K562 (cell line): ENCODE data around the gene ABCB9. TPM values are rescaled to one million over a fixed set of nuclear protein-coding genes. Genes with fewer than 3 reads are reported as not detected.

Experiments used
- CLOCK ChIP-seq: fragments of 250-450 bp; sonication (Bioruptor Pico); IDR thresholded peaks from 2 replicates; pipeline ENCODE4 v1.4.0; 2020; ENCODE audit warnings: mild to moderate bottlenecking, moderate library complexity, borderline replicate concordance
- DEAF1 ChIP-seq: fragments of 450-650 bp; formaldehyde crosslinking; IDR thresholded peaks from 2 replicates; pipeline ENCODE4 v1.4.0; 2020; ENCODE audit warnings: mild to moderate bottlenecking, moderate library complexity
- MAFG ChIP-seq: fragments of 450-650 bp; conservative IDR thresholded peaks from 2 replicates; pipeline ENCODE4 v1.6.1; 2016; ENCODE audit warnings: missing genetic modification characterization, missing compliant biosample characterization
- MBD2 ChIP-seq: sonication (generic); IDR thresholded peaks from 2 replicates; pipeline ENCODE4 v1.6.1; 2016; ENCODE audit warnings: low read depth, borderline replicate concordance
- NFATC3 ChIP-seq: fragments of 450-650 bp; IDR thresholded peaks from 2 replicates; pipeline ENCODE4 v1.6.1; 2017; ENCODE audit warnings: mild to moderate bottlenecking
- POLR2B ChIP-seq: fragments of 450-650 bp; IDR thresholded peaks from 2 replicates; pipeline ENCODE4 v1.6.1; 2018; ENCODE audit warnings: low read depth; ENCODE audit not compliant: partially characterized antibody
- RBM25 ChIP-seq: fragments of 200-400 bp; formaldehyde crosslinking; IDR thresholded peaks from 2 replicates; pipeline ENCODE4 v1.6.1; 2018; ENCODE audit warnings: low read length, low read depth, moderate library complexity; ENCODE audit not compliant: severe bottlenecking
- SNRNP70 ChIP-seq: fragments of 200-400 bp; formaldehyde crosslinking; optimal IDR thresholded peaks from 2 replicates; pipeline ENCODE3; 2017; ENCODE audit warnings: low read depth, low read length
- TAF7 ChIP-seq: fragments of 450-650 bp; IDR thresholded peaks from 2 replicates; pipeline ENCODE4 v1.6.1; 2016; ENCODE audit warnings: missing genetic modification characterization, missing compliant biosample characterization
- TARDBP ChIP-seq: fragments of 450-650 bp; IDR thresholded peaks from 2 replicates; pipeline ENCODE4 v1.6.1; 2016
- ZBTB11 ChIP-seq, 3 experiments: fragments of 200-800 bp in 1 of 3; fragments of 250-450 bp in 1 of 3; fragments of 450-650 bp in 1 of 3; sonication (Bioruptor Pico) in 1 of 3; sonication (Bioruptor generic) in 1 of 3; formaldehyde crosslinking in 1 of 3; IDR thresholded peaks; 2 replicates each; pipeline versions ENCODE4 v1.6.1 to v1.8.0; 2016 to 2022; ENCODE audit warnings: mild to moderate bottlenecking in 2 of 3, missing genetic modification characterization in 2 of 3, missing compliant biosample characterization in 1 of 3, moderate library complexity in 1 of 3
- ZBTB8A ChIP-seq: fragments of 450-650 bp; IDR thresholded peaks from 2 replicates; pipeline ENCODE4 v1.6.1; 2018; ENCODE audit warnings: mild to moderate bottlenecking, moderate library complexity; ENCODE audit not compliant: partially characterized antibody
- ZC3H8 ChIP-seq: fragments of 450-650 bp; IDR thresholded peaks from 2 replicates; pipeline ENCODE4 v1.6.1; 2017
- polyA plus RNA-seq, 8 experiments: library from polyadenylated mRNA; depleted of rRNA in 4 of 8; stranded (reverse) in 5 of 8; unstranded in 3 of 8; fragments of >200 nt; fragmentation: Nextera tagmentation in 2 of 8; fragmentation: Illumina TruSeq in 1 of 8; extraction: Ambion mirVana in 2 of 8; extraction: Trizol in 1 of 8; gene quantifications; 2 replicates each; pipeline versions ENCODE4 v1.2.1 to v1.2.3, GENCODE V29; 2011 to 2014; ENCODE audit warnings: inconsistent platforms in 1 of 8, missing spikeins in 1 of 8
- total RNA-seq, 7 experiments: library from RNA; depleted of rRNA in 6 of 7; stranded (reverse); fragments of >200 nt in 6 of 7; fragmentation: Illumina TruSeq in 2 of 7; extraction: Trizol in 2 of 7; gene quantifications; 2 replicates each; pipeline versions ENCODE4 v1.2.1 to v1.2.3, GENCODE V29; 2011 to 2021; ENCODE audit warnings: low replicate concordance in 1 of 7

ABCB9 gene
- total and polyA plus RNA-seq, 9 of the 15 experiments (the other 6 are each of a cell fraction or from before 2014, with no cell fraction given), result 0.20 to 12.6 (median 6.2) TPM

- TF ChIP-seq DEAF1 (CRISPR knock-in tag) (no peak), TAF7 (no peak), MBD2 (no peak), CLOCK (CRISPR knock-in tag) (no peak), POLR2B (no peak), TARDBP (no peak), MAFG (tag) (peak; percentile 57), ZBTB11 (CRISPR knock-in tag; IDR thresholded peaks at IDR 0.05) (no peak), RBM25 (peak; percentile 51), ZBTB8A (no peak), NFATC3 (no peak), SNRNP70 (no peak), ZC3H8 (no peak)
Observed at GRCh38 chr12:122934722-122935121, 31.5 kb downstream of the ABCB9 start (continued).
